ENCODE results near the gene SOHLH1.

DNA sequence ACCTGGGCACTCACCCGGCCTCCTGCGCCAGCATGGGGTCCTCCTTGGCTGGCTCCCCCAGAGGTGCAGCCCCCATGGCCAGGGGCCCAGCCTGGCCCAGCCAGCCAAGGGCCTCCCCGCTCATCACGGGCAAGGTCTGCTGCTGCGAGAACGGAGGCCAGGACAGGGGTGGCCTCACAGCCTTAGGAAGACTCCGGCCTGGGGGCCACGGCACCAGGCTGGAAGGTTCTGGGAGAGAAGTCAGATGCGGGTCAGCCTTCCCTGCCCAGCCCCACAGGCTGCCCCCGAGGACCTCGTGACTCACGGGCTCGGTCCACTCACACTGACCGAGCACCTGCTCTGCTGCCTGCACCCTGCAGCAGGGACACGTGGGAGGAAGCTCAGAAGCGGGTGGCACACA is 4.2 kb downstream of the SOHLH1 start:
- TF ChIP-seq, protein P1, sequence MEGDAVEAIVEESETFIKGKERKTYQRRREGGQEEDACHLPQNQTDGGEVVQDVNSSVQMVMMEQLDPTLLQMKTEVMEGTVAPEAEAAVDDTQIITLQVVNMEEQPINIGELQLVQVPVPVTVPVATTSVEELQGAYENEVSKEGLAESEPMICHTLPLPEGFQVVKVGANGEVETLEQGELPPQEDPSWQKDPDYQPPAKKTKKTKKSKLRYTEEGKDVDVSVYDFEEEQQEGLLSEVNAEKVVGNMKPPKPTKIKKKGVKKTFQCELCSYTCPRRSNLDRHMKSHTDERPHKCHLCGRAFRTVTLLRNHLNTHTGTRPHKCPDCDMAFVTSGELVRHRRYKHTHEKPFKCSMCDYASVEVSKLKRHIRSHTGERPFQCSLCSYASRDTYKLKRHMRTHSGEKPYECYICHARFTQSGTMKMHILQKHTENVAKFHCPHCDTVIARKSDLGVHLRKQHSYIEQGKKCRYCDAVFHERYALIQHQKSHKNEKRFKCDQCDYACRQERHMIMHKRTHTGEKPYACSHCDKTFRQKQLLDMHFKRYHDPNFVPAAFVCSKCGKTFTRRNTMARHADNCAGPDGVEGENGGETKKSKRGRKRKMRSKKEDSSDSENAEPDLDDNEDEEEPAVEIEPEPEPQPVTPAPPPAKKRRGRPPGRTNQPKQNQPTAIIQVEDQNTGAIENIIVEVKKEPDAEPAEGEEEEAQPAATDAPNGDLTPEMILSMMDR (conservative IDR thresholded peaks at IDR 0.05 in 1 of 2, IDR thresholded peaks at IDR 0.05 in 1 of 2; ENCODE audit: low read depth in 1 of 2, low read length in 2 of 2) = no peak
- TF ChIP-seq EZH2 (IDR thresholded peaks at IDR 0.05; ENCODE audit: low read length, missing control alignments) = no peak

All from fibroblast of lung (primary cell).